ENCODE measurements around the gene DNM1L. TPM values are rescaled to one million over a fixed set of nuclear protein-coding genes. Genes with fewer than 3 reads are reported as not detected.

Gene DNM1L
- total and polyA plus RNA-seq, 2 of the 4 experiments (the other 2 are of a cell fraction): 44.8 to 70.1 TPM

- no peak overlapping the region for H4K5ac ChIP-seq (ENCODE audit: low read depth, low read length)
- DNase-seq (no peak), ATAC-seq (ENCODE audit: low read depth) (no peak)
- no peak overlapping the region for H3K56ac ChIP-seq (ENCODE audit: extremely low read depth, insufficient read depth, low read length)
- no peak overlapping the region for H3K18ac ChIP-seq (ENCODE audit: low read depth, low read length)
- no peaks in the 10 kb centered on the region for H3K79me1 ChIP-seq (ENCODE audit: low read depth in 1 of 2, low read length in 2 of 2)
- TF ChIP-seq FOS (IDR thresholded peaks at IDR 0.05; ENCODE audit: low read depth, low read length) (no peak), RAD21 (IDR thresholded peaks at IDR 0.05; ENCODE audit: low read length) (no peak), RCOR1 (IDR thresholded peaks at IDR 0.05; ENCODE audit: insufficient replicate concordance, low read length) (no peak), MAFK (IDR thresholded peaks at IDR 0.05; ENCODE audit: low read depth, low read length) (no peak), USF2 (IDR thresholded peaks at IDR 0.05; ENCODE audit: low read depth, low read length) (no peak), MAZ (IDR thresholded peaks at IDR 0.05; ENCODE audit: borderline replicate concordance, low read depth, low read length) (no peak), SMC3 (IDR thresholded peaks at IDR 0.05; ENCODE audit: low read depth, low read length) (no peak), CHD1 (IDR thresholded peaks at IDR 0.05; ENCODE audit: low read depth, low read length) (no peak), BHLHE40 (IDR thresholded peaks at IDR 0.05; ENCODE audit: low read depth, low read length) (no peak), ELK1 (IDR thresholded peaks at IDR 0.05; ENCODE audit: borderline replicate concordance, low read depth, low read length) (no peak), CEBPB (IDR thresholded peaks at IDR 0.05; ENCODE audit: low read depth, low read length) (no peak), NFE2L2 (IDR thresholded peaks at IDR 0.05; ENCODE audit: low read depth, low read length) (no peak), POLR2A (IDR thresholded peaks at IDR 0.05; ENCODE audit: low read depth, low read length) (no peak), MXI1 (IDR thresholded peaks at IDR 0.05; ENCODE audit: borderline replicate concordance, low read depth, low read length) (no peak), RFX5 (IDR thresholded peaks at IDR 0.05; ENCODE audit: low read depth, low read length) (no peak), CTCF (conservative IDR thresholded peaks at IDR 0.05; ENCODE audit: low read depth, low read length) (no peak)
- no peaks in the 10 kb centered on the region for H3K27me3 ChIP-seq (ENCODE audit: control insufficient read depth, insufficient read depth, low read length)
- H3K4ac ChIP-seq (ENCODE audit: low read depth, low read length): no peak overlapping the region
- in situ Hi-C loops (cut with MboI; ENCODE audit: low sequenced_read_pairs) (no loop called here), dilution Hi-C loops (cut with HindIII; ENCODE audit: low sequenced_read_pairs, unreplicated experiment) (no loop called here), intact Hi-C loops (cut with micrococcal nuclease) (no loop called here)
- no peak overlapping the region for H3K9ac ChIP-seq (ENCODE audit: low read depth, low read length)
- POLR2A ChIA-PET (ENCODE audit: unreplicated experiment): no interaction called here
- no peak overlapping the region for H2BK15ac ChIP-seq (ENCODE audit: low read depth, low read length)
- no peak overlapping the region for H3K27ac ChIP-seq (ENCODE audit: insufficient read depth, low read length)
- H3K4me1 ChIP-seq (ENCODE audit: control insufficient read depth, insufficient read depth, low read length): no peaks in the 10 kb centered on the region
- BruUV-seq (replicated peaks): no TSS peak
- H3K23ac ChIP-seq (ENCODE audit: low read depth, low read length): no peak overlapping the region
- no peaks in the 10 kb centered on the region for H4K20me1 ChIP-seq (ENCODE audit: insufficient read depth, low read length)
- peaks cover 2% of the 10 kb centered on the region; the same call in 1 of the 2 replicates for H3K9me1 ChIP-seq (ENCODE audit: insufficient read depth, low read length)
- H3K36me3 ChIP-seq (ENCODE audit: control insufficient read depth, insufficient read depth, low read length): peaks cover 8% of the 10 kb centered on the region
- no peak overlapping the region for H2AK9ac ChIP-seq (replicated peaks; ENCODE audit: low read depth, low read length, poor library complexity)
- no peak overlapping the region for H2AK5ac ChIP-seq (ENCODE audit: low read depth, low read length)
- H3K9me3 ChIP-seq (ENCODE audit: control insufficient read depth, insufficient read depth, low read length): no peaks in the 10 kb centered on the region
- H2AFZ ChIP-seq (replicated peaks; ENCODE audit: low read length, poor library complexity): no peak overlapping the region
- no peak overlapping the region for H2BK5ac ChIP-seq (ENCODE audit: low read depth, low read length, poor library complexity, severe bottlenecking)
- H2BK120ac ChIP-seq (ENCODE audit: low read depth, low read length): no peak overlapping the region
- CTCF ChIA-PET: no interaction called here
- H4K91ac ChIP-seq (ENCODE audit: insufficient read depth, low read depth, low read length): no peak overlapping the region
- H3K4me3 ChIP-seq (ENCODE audit: insufficient read depth, low read depth, low read length): no peak overlapping the region
- no peak overlapping the region for H3K4me2 ChIP-seq (ENCODE audit: low read depth, low read length)
- no peak overlapping the region for H3K14ac ChIP-seq (replicated peaks; ENCODE audit: low read depth, low read length)
- WGBS, 2 experiments (ENCODE audit: extremely low coverage in 2 of 2, insufficient read length in 1 of 2): no CpG with 5 or more reads among the region's 2 CpGs
- no peak overlapping the region for H2BK20ac ChIP-seq (ENCODE audit: low read depth, low read length)
- no peak overlapping the region for H4K8ac ChIP-seq (ENCODE audit: low read depth in 2 of 2, low read length in 2 of 2)
Measured at GRCh38 chr12:32644431-32644830, 34.7 kb upstream of the DNM1L start.
